AG04450 (cell line): ENCODE data around the gene TMEM129. TPM values are rescaled to one million over a fixed set of nuclear protein-coding genes. Genes with fewer than 3 reads are reported as not detected.
A peak's percentile ranks its signal among the peaks of the same experiment; 100 is the strongest.

ENCODE experiments used
- CTCF ChIA-PET: fragments of 300-600, 350-600 bp; formaldehyde crosslinking; extraction: SDS; loops from one replicate; lab custom pipeline; 2022; ENCODE audit warnings: antibody characterized with exemption, inconsistent platforms; lab: Charles Lee
- POLR2A ChIA-PET: fragments of 350-600 bp; formaldehyde crosslinking; extraction: SDS; loops from one replicate; lab custom pipeline; 2021; ENCODE audit warnings: antibody characterized with exemption, inconsistent platforms; lab: Yijun Ruan, JAX
- DNase-seq: peaks from one replicate; pipeline ENCODE4 v3.0.0-alpha.2; 2011; ENCODE audit warnings: low read depth, low spot score
- H3K27ac ChIP-seq: one replicate; pipeline ENCODE4 v1.5.1; 2012; ENCODE audit warnings: low read depth, low read length, control low read depth
- H3K27me3 ChIP-seq: one replicate; pipeline ENCODE4 v1.6.0; 2012; ENCODE audit warnings: low read length; ENCODE audit not compliant: control insufficient read depth, insufficient read depth
- H3K4me3 ChIP-seq: 2 replicates; pipeline ENCODE4 v1.5.1; 2011; ENCODE audit warnings: mild to moderate bottlenecking, low read depth, low read length, control low read depth
- H3K9me3 ChIP-seq: 2 replicates; pipeline ENCODE4 v1.5.1; 2012; ENCODE audit warnings: low read length; ENCODE audit not compliant: control insufficient read depth, insufficient read depth
- polyA plus RNA-seq: library from polyadenylated mRNA; depleted of rRNA; stranded (reverse); fragments of >200 nt; gene quantifications from 2 replicates; pipeline ENCODE4 v1.2.3, GENCODE V29; 2011
- TF ChIP-seq, protein P1 (sequence below): IDR thresholded peaks from 2 replicates; pipeline ENCODE4 v1.5.1; 2011; ENCODE audit warnings: low read depth, low read length, control low read depth, inconsistent platforms

The TMEM129 gene
- polyA plus RNA-seq, 1 experiment, result 13.1 TPM

DNA sequence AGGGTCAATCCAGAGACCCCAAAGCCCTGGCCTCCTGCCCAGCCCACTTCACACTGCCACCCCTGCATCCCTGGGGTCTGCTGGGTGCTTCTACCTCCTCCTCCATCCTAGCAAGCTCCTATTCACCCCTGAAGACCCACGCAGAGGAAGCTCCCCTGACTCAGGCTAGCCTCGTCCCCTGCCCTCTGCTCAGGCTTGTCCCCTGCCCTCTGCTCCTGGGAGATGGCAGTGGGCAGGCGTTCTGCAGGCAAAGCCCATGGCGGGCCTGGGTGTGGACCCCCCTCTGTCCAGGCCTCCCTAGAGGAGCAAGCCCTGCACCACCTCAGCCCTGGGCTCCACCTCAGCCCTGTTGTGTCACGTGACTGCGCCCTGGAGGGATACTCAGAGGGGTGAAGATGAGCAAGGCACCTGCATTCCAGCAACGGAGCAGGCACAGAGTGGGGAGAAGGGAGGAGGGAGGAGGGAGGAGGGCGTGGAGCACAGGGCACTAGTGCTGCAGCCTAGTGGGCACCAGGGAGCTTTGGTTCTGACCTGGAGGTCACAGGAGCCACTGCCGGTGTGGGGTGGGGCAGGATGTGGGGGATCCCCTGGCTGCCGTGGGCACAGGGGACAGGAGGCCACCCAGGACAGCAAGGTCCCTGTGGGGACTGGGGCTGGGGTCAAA lies 44.4 kb upstream of the TMEM129 start:
- Histone ChIP-seq H3K4me3 (no peak overlapping the region), H3K27me3 (peaks cover 2% of the 10 kb centered on the region), H3K9me3 (no peaks in the 10 kb centered on the region; the same call in 1 of the 2 replicates), H3K27ac (no peak overlapping the region)
- ChIA-PET CTCF (no interaction called here), POLR2A (no interaction called here)
- TF ChIP-seq, protein P1, sequence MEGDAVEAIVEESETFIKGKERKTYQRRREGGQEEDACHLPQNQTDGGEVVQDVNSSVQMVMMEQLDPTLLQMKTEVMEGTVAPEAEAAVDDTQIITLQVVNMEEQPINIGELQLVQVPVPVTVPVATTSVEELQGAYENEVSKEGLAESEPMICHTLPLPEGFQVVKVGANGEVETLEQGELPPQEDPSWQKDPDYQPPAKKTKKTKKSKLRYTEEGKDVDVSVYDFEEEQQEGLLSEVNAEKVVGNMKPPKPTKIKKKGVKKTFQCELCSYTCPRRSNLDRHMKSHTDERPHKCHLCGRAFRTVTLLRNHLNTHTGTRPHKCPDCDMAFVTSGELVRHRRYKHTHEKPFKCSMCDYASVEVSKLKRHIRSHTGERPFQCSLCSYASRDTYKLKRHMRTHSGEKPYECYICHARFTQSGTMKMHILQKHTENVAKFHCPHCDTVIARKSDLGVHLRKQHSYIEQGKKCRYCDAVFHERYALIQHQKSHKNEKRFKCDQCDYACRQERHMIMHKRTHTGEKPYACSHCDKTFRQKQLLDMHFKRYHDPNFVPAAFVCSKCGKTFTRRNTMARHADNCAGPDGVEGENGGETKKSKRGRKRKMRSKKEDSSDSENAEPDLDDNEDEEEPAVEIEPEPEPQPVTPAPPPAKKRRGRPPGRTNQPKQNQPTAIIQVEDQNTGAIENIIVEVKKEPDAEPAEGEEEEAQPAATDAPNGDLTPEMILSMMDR, result no peak
- DNase-seq, result no peak

DNA sequence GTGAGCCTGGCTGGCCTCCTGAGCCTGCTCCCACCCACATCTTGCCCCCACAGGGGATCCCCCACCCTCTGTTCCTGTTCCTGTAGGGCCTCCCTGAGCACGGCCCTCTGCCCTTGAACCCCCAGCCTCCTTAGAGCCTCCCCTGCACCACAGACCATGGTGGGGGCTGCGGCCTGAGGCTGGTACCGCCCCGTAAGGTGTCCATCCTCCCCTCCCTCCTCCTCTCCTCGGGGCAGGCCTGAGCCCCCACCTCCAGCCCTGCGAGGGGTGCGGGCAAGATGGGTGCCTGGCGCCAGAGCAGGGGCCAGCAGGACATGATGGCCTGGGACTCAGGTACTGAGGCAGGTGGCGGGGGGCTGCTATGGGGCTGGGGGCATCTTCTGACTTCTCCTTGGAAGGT lies 43.5 kb upstream of the TMEM129 start:
- Histone ChIP-seq H3K27ac (no peak overlapping the region), H3K27me3 (no peaks in the 10 kb centered on the region), H3K4me3 (no peak overlapping the region), H3K9me3 (no peaks in the 10 kb centered on the region; the same call in 1 of the 2 replicates)
- ChIA-PET CTCF (interaction anchor here (1.1 kb wide), 1 partner anchor 8 kb away, joined by 3 read pairs; no protein-coding TSS in a partner anchor), POLR2A (no interaction called here)
- TF ChIP-seq, protein P1, result no peak
- no peak for DNase-seq

DNA sequence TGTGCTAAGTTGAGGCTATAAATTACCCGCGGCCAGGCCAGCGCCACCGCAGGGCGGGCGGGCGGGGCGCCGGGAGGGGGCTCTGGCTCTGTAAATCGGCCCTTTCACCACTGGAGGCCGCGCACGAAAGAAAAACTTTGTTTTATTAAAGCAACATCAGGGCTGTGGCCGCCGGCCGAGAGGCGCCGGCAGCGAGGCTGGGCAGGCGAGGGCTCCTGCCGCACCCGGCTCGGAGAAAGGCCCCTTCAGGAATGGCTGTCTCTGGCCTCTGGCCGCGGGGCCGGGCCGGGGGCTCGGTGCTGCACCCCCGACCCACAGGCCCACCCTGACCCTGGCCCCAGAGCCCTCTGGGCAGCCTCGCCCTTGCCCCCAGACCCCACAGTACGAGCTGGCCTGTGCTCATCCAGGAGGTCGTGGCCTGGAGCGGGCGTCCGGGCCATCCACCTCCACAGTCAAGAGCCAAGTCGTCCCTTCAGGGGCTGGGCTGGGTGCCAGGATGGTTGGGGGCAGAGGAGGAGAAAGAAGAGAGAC lies 42.5 kb upstream of the TMEM129 start:
- Histone ChIP-seq H3K4me3 (0 out of 2 replicates have a peak overlapping the region, but pooled peaks have one; percentile 4), H3K27me3 (no peaks in the 10 kb centered on the region), H3K27ac (no peak overlapping the region), H3K9me3 (no peaks in the 10 kb centered on the region; the same call in 1 of the 2 replicates)
- no peak for DNase-seq
- TF ChIP-seq, protein P1, result peak; percentile 20; the same call in 1 of the 2 replicates
- POLR2A ChIA-PET, result no interaction called here
- CTCF ChIA-PET, result interaction anchor here (1.1 kb wide), 1 partner anchor 9 kb away, joined by 3 read pairs; no protein-coding TSS in a partner anchor

DNA sequence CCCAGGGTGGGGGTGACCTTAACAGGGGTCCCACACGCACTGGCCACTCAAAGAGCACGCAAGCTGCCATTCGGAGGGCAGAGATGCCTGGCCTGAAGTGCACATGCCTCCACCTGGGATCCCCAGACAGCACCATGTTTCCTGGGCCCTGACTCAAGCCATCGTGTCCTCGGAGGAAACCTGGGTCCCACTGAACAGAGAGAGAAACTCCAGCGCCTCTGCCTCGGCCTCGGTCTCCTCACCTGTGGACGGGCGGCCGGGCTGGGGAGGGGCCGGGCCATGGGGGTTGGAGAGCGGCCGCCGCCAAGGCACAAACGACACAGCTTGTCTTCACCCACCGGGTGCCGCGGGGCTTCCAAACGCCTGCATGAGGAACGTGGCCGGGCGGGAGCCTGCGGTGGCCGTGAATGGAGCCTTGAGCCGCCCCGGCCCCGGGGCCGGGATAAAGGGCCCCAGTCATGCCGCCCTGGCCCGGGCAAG lies 42.0 kb upstream of the TMEM129 start:
- Histone ChIP-seq H3K27ac (no peak overlapping the region), H3K9me3 (no peaks in the 10 kb centered on the region; the same call in 1 of the 2 replicates), H3K27me3 (no peaks in the 10 kb centered on the region), H3K4me3 (no peak overlapping the region)
- POLR2A ChIA-PET, result no interaction called here
- TF ChIP-seq, protein P1, result no peak
- no peak for DNase-seq
- CTCF ChIA-PET, result interaction anchor here (0.6 kb wide), 1 partner anchor 15 kb away, joined by 3 read pairs; no protein-coding TSS in a partner anchor
